Kidney glomerular epithelial cell (primary cell): ENCODE data around the gene MRPL10.
A peak's percentile ranks its signal among the peaks of the same experiment; 100 is the strongest.

Source experiments
- DNase-seq: peaks from one replicate; lab custom pipeline; 2025; lab: John Stamatoyannopoulos, UW

MRPL10 gene

GRCh38 chr17:47831003-47831933 is at the start of gene MRPL10, which contains the start of gene LRRC46:
MRPL10 (minus strand) TSS chr17:47831541; CDS start chr17:47831511, 30 bp downstream.
LRRC46 (plus strand) TSS chr17:47831670; CDS start chr17:47831990, 320 bp downstream.
- peak; percentile 82 for DNase-seq

DNA sequence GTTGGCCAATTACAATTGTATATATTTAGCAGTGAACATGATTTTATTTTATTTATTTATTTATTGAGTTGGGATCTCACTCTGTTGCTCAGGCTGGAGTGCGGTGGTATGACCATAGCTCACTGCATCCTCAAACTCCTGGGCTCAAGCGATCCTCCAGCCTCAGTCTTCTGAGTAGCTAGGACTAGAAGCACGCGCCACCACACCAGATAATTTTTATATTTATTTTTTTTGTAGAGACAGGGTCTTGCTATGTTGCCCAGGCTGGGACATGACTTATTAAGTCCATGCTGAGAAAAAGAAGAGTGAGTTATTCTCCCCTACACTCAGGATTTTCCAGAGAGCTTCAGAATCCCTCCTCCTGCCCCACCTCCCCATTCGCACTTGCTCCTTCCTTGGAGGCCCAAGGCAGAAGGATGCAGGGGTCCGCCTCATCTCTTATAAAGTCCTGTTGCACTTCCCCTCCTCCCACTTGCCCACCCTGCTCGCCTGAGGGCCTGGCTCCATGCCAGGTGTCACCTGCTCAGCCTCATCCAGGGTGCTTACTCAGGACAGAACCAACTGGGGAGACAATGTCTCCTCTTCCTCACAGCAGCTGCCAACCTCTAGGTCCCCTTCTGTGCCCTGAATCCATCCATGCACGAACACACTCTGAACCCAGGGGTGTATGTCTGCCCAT is 48.6 kb upstream of the MRPL10 start:
- DNase-seq = no peak

DNA sequence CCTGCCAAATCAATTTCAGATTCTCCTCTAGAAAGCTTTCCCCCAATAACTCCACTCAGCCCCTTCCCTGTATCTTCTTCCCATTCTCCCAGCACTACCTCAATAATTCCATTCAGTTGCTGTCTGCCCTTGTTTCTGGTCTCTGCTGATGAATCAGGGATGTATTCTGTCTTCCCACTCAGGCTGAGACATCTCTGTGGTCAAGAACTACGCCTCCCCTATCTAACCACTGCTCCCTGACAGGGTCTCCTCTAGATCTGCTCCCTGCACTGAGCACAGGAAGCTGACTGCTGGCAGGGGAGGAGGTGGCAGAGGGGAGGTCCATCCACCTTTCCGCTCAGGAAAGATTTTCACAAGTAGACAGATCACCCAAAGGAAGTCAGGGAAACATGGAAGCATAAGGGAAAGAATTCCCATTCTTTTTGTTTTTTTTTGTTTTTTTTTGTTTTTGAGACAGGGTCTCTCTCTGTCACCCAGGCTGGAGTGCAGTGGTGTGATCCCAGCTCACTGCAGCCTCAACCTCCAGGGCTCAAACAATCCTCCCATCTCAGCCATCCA is 47.8 kb upstream of the MRPL10 start:
- DNase-seq = peak; percentile 61

DNA sequence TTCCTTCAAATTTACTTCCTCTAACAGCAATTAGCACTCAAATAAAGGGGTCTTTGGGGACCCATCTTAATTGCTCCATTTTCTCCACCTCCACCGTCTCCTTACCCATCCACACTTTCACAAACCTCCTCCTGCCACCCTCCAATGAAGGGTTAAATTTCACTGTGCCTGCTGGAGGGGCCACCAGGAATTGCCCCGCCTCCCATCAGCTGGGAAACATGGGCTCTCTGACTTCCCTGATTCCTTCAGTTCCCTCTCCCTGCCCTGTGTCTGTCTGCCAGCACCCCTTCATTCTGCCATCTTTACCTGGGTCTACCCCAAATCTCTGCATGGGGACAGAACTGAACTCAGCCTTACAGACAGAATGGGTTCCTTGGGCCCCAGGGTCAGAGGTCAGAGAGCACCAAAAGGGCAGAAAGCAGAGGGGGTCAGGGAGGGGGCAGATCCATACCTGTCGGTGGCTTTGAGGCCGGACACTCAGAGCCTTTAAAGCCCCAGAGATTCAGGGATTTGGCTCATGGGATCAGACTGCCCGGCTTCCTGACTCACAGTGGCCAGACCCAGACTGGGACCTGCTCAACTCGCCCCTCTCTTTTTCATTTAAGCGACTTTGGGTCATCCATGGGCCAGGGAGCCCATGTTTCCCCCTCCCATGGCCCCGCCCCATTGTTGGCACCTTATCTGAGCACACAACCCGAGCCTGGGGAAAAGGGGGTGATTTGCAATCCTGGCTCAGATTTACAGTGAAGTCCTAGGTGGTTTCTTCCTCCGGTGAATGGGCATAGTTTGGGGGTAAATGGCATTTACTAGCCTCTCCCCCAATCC is 47.1 kb upstream of the MRPL10 start:
- DNase-seq = no peak

DNA sequence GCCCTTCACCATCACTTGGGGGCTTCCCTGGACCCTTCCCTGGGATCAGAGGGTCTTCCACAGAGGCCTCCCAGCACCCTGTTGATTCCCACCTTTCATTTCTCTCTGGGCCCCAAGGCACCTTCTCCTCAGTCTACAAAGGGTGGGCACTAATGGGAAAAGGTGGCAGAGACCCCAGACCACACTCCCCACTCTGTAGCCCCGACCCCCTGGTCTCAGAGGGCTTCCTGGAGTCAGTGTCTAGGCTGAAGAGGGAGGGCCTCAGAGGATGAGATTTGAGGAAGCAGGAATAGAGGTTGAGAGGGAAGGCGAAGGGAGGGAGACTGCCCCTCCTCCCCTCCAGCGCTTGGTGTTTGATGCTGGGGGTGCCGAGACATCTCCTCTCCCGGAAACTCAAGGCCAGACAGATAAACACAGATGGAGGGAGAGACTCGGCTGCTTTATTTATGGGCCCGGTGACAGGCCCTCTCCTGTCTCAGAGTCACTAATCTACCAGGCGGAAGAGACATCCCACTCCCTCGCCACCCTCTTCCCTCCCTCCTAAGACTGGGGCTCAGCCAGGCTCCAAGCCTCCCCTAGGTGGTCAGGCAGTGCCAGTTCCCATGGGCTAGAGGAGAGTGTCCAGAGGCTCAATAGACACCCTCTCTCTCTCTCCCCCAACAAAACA is 46.2 kb upstream of the MRPL10 start:
- DNase-seq = no peak

GRCh38 chr17:47875011-47875985 is 44.0 kb upstream of the MRPL10 start:
- DNase-seq = no peak

GRCh38 chr17:47873200-47874090 is 42.1 kb upstream of the MRPL10 start:
- no peak for DNase-seq

DNA sequence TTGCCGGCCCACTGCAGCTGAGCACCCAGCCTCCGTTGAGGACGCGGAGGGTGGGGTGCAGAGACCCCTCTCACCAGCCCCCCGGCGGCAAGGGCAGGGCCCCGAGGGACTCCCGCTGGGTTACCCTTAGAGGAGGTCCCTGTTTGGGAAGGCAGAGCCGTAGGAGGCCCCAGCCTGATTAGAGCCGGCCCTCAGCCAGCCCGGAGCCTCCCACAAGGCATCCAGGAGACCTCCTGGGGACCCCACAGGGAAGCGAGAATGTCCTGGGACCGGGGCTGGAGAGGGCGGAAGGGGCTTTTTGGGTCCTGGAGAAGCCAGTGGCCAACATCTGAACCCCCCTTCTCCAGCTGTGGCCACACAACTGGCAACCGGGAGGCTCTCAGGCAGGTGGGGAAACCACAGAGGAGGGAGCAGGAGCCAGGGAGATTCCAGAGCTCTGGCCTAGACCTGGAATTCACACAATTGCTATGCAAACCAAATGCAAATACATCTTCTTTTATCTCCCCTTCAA is 41.4 kb upstream of the MRPL10 start:
- DNase-seq = no peak

- no peak for DNase-seq
Measured at GRCh38 chr17:47872019-47872650, 40.8 kb upstream of the MRPL10 start.

DNA sequence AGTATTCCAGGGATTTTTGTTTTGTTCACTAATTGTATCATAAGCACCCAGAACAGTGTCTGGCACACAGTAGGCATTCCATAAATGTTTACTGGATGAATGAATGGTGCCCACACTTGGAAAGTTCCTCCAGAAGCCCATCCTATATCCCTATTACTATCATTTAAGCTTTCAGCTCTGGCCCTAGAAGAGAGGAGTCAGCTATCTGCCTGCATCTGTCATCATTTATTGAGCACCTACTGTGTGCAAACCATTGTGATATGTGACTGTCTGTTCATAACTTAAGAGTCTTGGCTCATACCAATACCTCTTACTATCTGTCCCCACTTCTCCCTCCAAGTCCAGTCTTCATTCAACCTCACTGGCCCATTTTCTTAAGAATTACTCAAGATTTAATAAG is 39.7 kb upstream of the MRPL10 start:
- no peak for DNase-seq

GRCh38 chr17:47870056-47870455 is 38.7 kb upstream of the MRPL10 start:
- DNase-seq = no peak

GRCh38 chr17:47869114-47869513 is 37.8 kb upstream of the MRPL10 start:
- DNase-seq = no peak

DNA sequence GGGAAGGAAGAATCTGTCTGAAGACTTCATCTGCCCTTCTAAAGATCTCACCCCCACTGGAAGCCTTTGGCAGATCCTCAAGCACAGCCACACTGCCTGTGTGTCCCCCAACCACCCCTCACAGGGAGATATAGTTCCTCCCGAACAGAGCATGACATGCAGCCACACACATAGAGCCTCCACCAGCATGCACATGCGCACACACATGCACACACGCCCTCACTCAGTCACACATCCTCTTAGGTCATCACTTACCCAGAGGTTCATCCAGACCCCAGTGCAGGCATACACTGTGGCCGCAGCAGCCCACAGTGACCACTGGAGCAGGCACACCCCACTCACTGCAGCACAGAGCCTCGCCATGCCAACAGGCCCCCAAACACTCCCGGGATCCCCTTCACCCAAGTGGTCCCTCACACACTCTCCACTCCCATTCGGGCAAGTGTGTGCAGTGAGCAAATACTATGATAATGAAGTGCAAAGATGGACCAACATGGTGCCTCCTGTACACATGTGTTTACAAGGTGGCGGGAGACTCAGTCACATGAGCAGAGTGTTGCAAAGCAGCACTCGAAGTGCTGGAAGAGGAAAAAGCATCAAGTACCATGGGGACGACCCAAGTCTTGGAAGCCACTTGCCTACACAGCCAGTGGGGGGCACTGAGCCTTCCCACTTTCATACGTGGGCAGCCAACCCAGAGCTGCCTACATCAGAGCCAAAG is 36.6 kb upstream of the MRPL10 start:
- no peak for DNase-seq

- no peak for DNase-seq
Measured at GRCh38 chr17:47866941-47867340, 35.6 kb upstream of the MRPL10 start.

GRCh38 chr17:47864791-47865216 is 33.5 kb upstream of the MRPL10 start:
- no peak for DNase-seq

- peak; percentile 88 for DNase-seq
Measured at GRCh38 chr17:47862621-47863440, 31.5 kb upstream of the MRPL10 start.

DNA sequence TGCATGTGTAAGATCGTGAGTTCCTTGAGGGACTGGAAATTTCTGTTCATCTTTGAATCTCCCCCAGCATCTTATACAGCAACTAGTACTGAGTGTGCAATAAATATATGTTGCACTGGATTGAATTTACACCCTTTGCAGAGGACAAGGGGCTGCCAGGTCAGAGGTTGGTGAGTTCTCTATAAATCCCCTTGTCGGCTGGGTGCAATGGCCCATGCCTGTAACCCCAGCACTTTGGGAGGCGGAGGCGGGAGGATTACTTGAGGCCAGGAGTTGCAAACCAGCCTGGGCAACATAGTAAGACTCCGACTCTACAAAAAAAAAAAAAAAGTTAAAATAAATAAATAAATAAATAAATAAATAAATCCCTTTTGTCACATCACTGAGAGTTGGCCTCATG is 29.0 kb upstream of the MRPL10 start:
- DNase-seq = no peak
